WTC11 (cell line): ENCODE data around the gene NEMP2. TPM values are rescaled to one million over a fixed set of nuclear protein-coding genes. Genes with fewer than 3 reads are reported as not detected.

Source experiments
- ATAC-seq: fragments of 200-7000 bp; cut with Tn5 transposase; 2 replicates; pipeline ENCODE4 v1.10.0; 2021; ENCODE audit warnings: mild to moderate bottlenecking, moderate library complexity
- CTCF ChIA-PET: fragments of 300-600 bp; sonication (Branson Sonifier 250); formaldehyde crosslinking; loops from one replicate; lab custom pipeline; 2021; ENCODE audit warnings: antibody characterized with exemption; lab: Charles Lee
- POLR2A ChIA-PET: fragments of 350-600 bp; sonication (Branson Sonifier 250); formaldehyde crosslinking; loops from one replicate; lab custom pipeline; 2021; ENCODE audit warnings: antibody characterized with exemption; lab: Charles Lee
- DNase-seq: peaks from one replicate; pipeline ENCODE4 v3.0.0; 2021; ENCODE audit warnings: low spot score
- H3K27ac Mint-ChIP-seq: 2 replicates; pipeline ENCODE4 v1.8.0; 2021; ENCODE audit warnings: mixed read lengths
- H3K27me3 Mint-ChIP-seq: 2 replicates; pipeline ENCODE4 v1.8.0; 2021; ENCODE audit warnings: low read depth, mild to moderate bottlenecking, moderate library complexity, mixed read lengths
- H3K36me3 Mint-ChIP-seq: 2 replicates; pipeline ENCODE4 v1.8.0; 2021; ENCODE audit warnings: mixed read lengths
- H3K4me1 Mint-ChIP-seq: 2 replicates; pipeline ENCODE4 v1.8.0; 2022; ENCODE audit warnings: mixed read lengths
- H3K4me3 Mint-ChIP-seq: 2 replicates; pipeline ENCODE4 v1.8.0; 2021; ENCODE audit warnings: mild to moderate bottlenecking, moderate library complexity, mixed read lengths
- H3K9me3 Mint-ChIP-seq: 2 replicates; pipeline ENCODE4 v1.8.0; 2021; ENCODE audit warnings: mixed read lengths
- ATF3 ChIP-seq: sonication (generic); formaldehyde crosslinking; conservative IDR thresholded peaks from 2 replicates; pipeline ENCODE4 v1.8.1; 2022; ENCODE audit warnings: mild to moderate bottlenecking, missing genetic modification reagents
- ATF6 ChIP-seq: sonication (generic); formaldehyde crosslinking; IDR thresholded peaks from 2 replicates; pipeline ENCODE4 v1.8.1; 2023; ENCODE audit warnings: mild to moderate bottlenecking, missing genetic modification reagents
- CREM ChIP-seq: sonication (generic); formaldehyde crosslinking; IDR thresholded peaks from 2 replicates; pipeline ENCODE4 v1.8.1; 2022; ENCODE audit warnings: mild to moderate bottlenecking, missing genetic modification reagents, moderate library complexity
- CTCF ChIP-seq: fragments of 200-600 bp; IDR thresholded peaks from 2 replicates; pipeline ENCODE4 v1.8.0; 2022; ENCODE audit warnings: antibody characterized with exemption
- PREB ChIP-seq: sonication (generic); formaldehyde crosslinking; IDR thresholded peaks from 2 replicates; pipeline ENCODE4 v1.8.1; 2022; ENCODE audit warnings: mild to moderate bottlenecking, missing genetic modification reagents, moderate library complexity, borderline replicate concordance
- PRRX2 ChIP-seq: fragments of 250-450 bp; sonication (Bioruptor Pico); IDR thresholded peaks from 2 replicates; pipeline ENCODE4 v1.8.0; 2021; ENCODE audit warnings: mild to moderate bottlenecking
- SMAD3 ChIP-seq: sonication (generic); formaldehyde crosslinking; IDR thresholded peaks from 2 replicates; pipeline ENCODE4 v1.8.0; 2022; ENCODE audit warnings: missing genetic modification reagents, mild to moderate bottlenecking, borderline replicate concordance
- STAT6 ChIP-seq: sonication (generic); formaldehyde crosslinking; conservative IDR thresholded peaks from 2 replicates; pipeline ENCODE4 v1.8.1; 2023; ENCODE audit warnings: mild to moderate bottlenecking, low read depth, missing genetic modification reagents, moderate library complexity
- USF2 ChIP-seq: sonication (generic); formaldehyde crosslinking; IDR thresholded peaks from 2 replicates; pipeline ENCODE4 v1.8.1; 2023; ENCODE audit warnings: mild to moderate bottlenecking, missing genetic modification reagents, moderate library complexity
- ZBTB21 ChIP-seq: sonication (generic); formaldehyde crosslinking; IDR thresholded peaks from 2 replicates; pipeline ENCODE4 v1.8.1; 2023; ENCODE audit warnings: mild to moderate bottlenecking, missing genetic modification reagents, borderline replicate concordance
- ZNF121 ChIP-seq: sonication (generic); formaldehyde crosslinking; IDR thresholded peaks from 2 replicates; pipeline ENCODE4 v1.8.0; 2023; ENCODE audit warnings: missing genetic modification reagents
- ZNF281 ChIP-seq: sonication (generic); formaldehyde crosslinking; IDR thresholded peaks from 2 replicates; pipeline ENCODE4 v1.8.0; 2023; ENCODE audit warnings: mild to moderate bottlenecking, missing genetic modification reagents
- ZNF396 ChIP-seq: fragments of 250-450 bp; sonication (Bioruptor Pico); IDR thresholded peaks from 2 replicates; pipeline ENCODE4 v1.8.0; 2021; ENCODE audit warnings: mild to moderate bottlenecking, moderate library complexity, borderline replicate concordance
- ZNF416 ChIP-seq: fragments of 250-450 bp; sonication (Bioruptor Pico); IDR thresholded peaks from 2 replicates; pipeline ENCODE4 v1.9.0; 2021; ENCODE audit warnings: mild to moderate bottlenecking, inconsistent platforms
- ZNF423 ChIP-seq: fragments of 250-450 bp; sonication (Bioruptor Pico); IDR thresholded peaks from 2 replicates; pipeline ENCODE4 v2.1.2; 2022; ENCODE audit warnings: mild to moderate bottlenecking, moderate library complexity
- ZSCAN18 ChIP-seq: fragments of 250-450 bp; sonication (Bioruptor Pico); IDR thresholded peaks from 2 replicates; pipeline ENCODE4 v2.1.2; 2022; ENCODE audit warnings: mild to moderate bottlenecking, moderate library complexity
- total RNA-seq: library from RNA; stranded (reverse); gene quantifications from 3 replicates; pipeline ENCODE4 v1.2.3, GENCODE V29; 2021

NEMP2 gene
- total RNA-seq, 1 experiment from 2014 or later = 7.2 TPM

GRCh38 chr2:190458352-190459107 lies 76.0 kb downstream of the NEMP2 start:
- no peaks in the 10 kb centered on the region; the same call in 1 of the 2 replicates for H3K27me3 Mint-ChIP-seq
- no peak overlapping the region for H3K27ac Mint-ChIP-seq
- no peak overlapping the region for H3K4me3 Mint-ChIP-seq
- POLR2A ChIA-PET = no interaction called here
- TF ChIP-seq CTCF (no peak), ZNF416 (no peak), ZBTB21 (CRISPR knock-in tag) (no peak), USF2 (CRISPR knock-in tag) (no peak), ATF6 (no peak), ZNF121 (no peak), ZNF281 (no peak), ATF3 (CRISPR knock-in tag) (no peak), STAT6 (no peak), PREB (no peak), PRRX2 (CRISPR knock-in tag) (no peak), ZNF423 (CRISPR knock-in tag) (no peak), ZNF396 (CRISPR knock-in tag) (no peak), SMAD3 (no peak), CREM (no peak), ZSCAN18 (CRISPR knock-in tag) (no peak)
- H3K4me1 Mint-ChIP-seq = no peaks in the 10 kb centered on the region
- no peaks in the 10 kb centered on the region for H3K36me3 Mint-ChIP-seq
- DNase-seq (no peak), ATAC-seq (no peak)
- CTCF ChIA-PET = no interaction called here
- H3K9me3 Mint-ChIP-seq = no peaks in the 10 kb centered on the region
